Panc1 (cell line): ENCODE measurements around the gene PLK1. TPM values are rescaled to one million over a fixed set of nuclear protein-coding genes. Genes with fewer than 3 reads are reported as not detected.

ENCODE experiments used
- ATAC-seq: fragments of 200-7000 bp; cut with Tn5 transposase; 2 replicates; pipeline ENCODE4 v1.9.1; 2020; ENCODE audit warnings: mild to moderate bottlenecking, moderate library complexity
- BruUV-seq: library from RNA; stranded (reverse); fragments of 400-500 nt; replicated peaks from 2 replicates; lab custom pipeline; 2021; lab: Mats Ljungman, UMichigan
- CTCF ChIA-PET: fragments of 300-600 bp; sonication (Branson Sonifier 250); formaldehyde crosslinking; loops from one replicate; lab custom pipeline; 2022; ENCODE audit warnings: antibody characterized with exemption; lab: Charles Lee
- POLR2A ChIA-PET: fragments of 300-600 bp; sonication (Branson Sonifier 250); formaldehyde crosslinking; loops from one replicate; lab custom pipeline; 2022; ENCODE audit warnings: antibody characterized with exemption; lab: Charles Lee
- DNase-seq: peaks from one replicate; pipeline ENCODE4 v3.0.0-alpha.2; 2010; ENCODE audit warnings: low read depth, low spot score
- H3K27ac ChIP-seq: 2 replicates; pipeline ENCODE4 v1.5.1; 2011; ENCODE audit warnings: mild to moderate bottlenecking, low read length, inconsistent platforms
- H3K27me3 ChIP-seq: fragments of 200-500 bp; sonication (Bioruptor generic); 2 replicates; pipeline ENCODE4 v1.6.0; 2014; ENCODE audit warnings: low read length, inconsistent platforms; ENCODE audit not compliant: control insufficient read depth, insufficient read depth
- H3K36me3 ChIP-seq: fragments of 200-500 bp; sonication (Bioruptor generic); 2 replicates; pipeline ENCODE4 v1.5.1; 2014; ENCODE audit warnings: inconsistent platforms, mild to moderate bottlenecking, low read length, moderate library complexity; ENCODE audit not compliant: control insufficient read depth, insufficient read depth
- H3K4me1 ChIP-seq: 2 replicates; pipeline ENCODE4 v1.5.1; 2011; ENCODE audit warnings: inconsistent platforms, mild to moderate bottlenecking, low read length, moderate library complexity; ENCODE audit not compliant: control insufficient read depth, insufficient read depth
- H3K4me3 ChIP-seq, 2 experiments: 2 replicates each; pipeline ENCODE4 v1.5.1; 2011 to 2012; ENCODE audit warnings: low read depth in 2 of 2, low read length in 2 of 2, mild to moderate bottlenecking in 2 of 2, inconsistent platforms in 1 of 2, moderate library complexity in 1 of 2
- H3K9me3 ChIP-seq: fragments of 200-500 bp; sonication (Bioruptor generic); 2 replicates; pipeline ENCODE4 v1.5.1; 2014; ENCODE audit warnings: low read depth, mild to moderate bottlenecking, inconsistent platforms, low read length, moderate library complexity; ENCODE audit not compliant: control insufficient read depth, insufficient read depth
- POLR2AphosphoS5 ChIP-seq: IDR thresholded peaks from 2 replicates; pipeline ENCODE4 v1.6.1; 2012; ENCODE audit warnings: mild to moderate bottlenecking, low read depth, low read length, moderate library complexity
- SIN3A ChIP-seq: IDR thresholded peaks from 2 replicates; pipeline ENCODE4 v1.6.1; 2012; ENCODE audit warnings: low read depth, mild to moderate bottlenecking, low read length, moderate library complexity, borderline replicate concordance; ENCODE audit not compliant: insufficient read depth
- TCF7L2 ChIP-seq: IDR thresholded peaks from 2 replicates; pipeline ENCODE4 v1.6.1; 2011; ENCODE audit warnings: mild to moderate bottlenecking, low read depth, low read length, inconsistent platforms
- in situ Hi-C: cut with HindIII; loops from 2 replicates; pipeline ENCODE4 v1.10.0; 2016; ENCODE audit warnings: low sequenced_read_pairs, low pct_unique_long_range_greater_than_20kb
- intact Hi-C: fragments of 100-400 bp; cut with micrococcal nuclease; formaldehyde crosslinking; loops from one replicate; pipeline ENCODE4 v1.10.0; 2022; ENCODE audit not compliant: unreplicated experiment
- total RNA-seq: library from RNA; stranded (reverse); gene quantifications from one replicate; pipeline ENCODE4 v1.2.1, GENCODE V29; 2021; ENCODE audit not compliant: unreplicated experiment
- TF ChIP-seq, protein P1 (sequence below): fragments of 450-650 bp; IDR thresholded peaks from 2 replicates; pipeline ENCODE4 v1.5.1; 2017; ENCODE audit warnings: mild to moderate bottlenecking
- TF ChIP-seq, protein P2 (sequence below), 2 experiments: IDR thresholded peaks; 2 replicates each; pipeline ENCODE4 v1.6.1; 2011 to 2012; ENCODE audit warnings: low read depth in 2 of 2, control low read depth in 1 of 2, low read length in 1 of 2, mild to moderate bottlenecking in 1 of 2, moderate library complexity in 1 of 2; ENCODE audit not compliant: insufficient read depth in 1 of 2

The PLK1 gene
- total RNA-seq, 1 experiment from 2014 or later: 94.8 TPM

DNA sequence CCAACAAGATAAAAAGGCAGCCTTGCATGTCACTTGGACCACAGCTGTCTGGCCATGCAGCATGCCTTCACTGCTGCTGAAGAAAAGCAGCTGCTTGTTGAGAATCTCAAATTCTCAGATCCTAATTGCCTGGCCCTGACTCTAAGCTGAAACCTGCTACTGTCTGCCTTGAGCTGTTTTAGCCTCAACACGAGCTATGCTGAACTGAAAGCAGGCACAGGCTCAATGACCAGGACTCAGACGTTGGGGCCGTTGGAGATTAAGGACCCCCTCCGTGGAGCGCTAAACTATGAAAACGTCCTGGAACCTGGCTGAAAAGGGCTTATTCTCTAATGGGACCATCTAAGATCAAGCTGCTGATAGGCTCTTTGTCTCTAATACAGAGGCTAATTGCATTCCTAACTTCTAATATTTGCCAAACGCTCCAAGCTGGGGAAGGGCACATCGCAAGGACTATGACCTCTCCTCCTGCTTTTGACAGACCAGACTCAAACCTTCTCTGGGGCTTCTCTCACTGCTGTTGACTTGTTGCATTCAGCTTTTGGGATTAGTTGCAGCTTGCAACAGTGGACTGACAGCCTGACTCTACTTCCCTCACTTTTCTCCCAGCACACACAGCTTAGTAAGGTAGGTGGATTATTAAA, 4.6 kb upstream of the PLK1 start:
- H3K9me3 ChIP-seq: no peaks in the 10 kb centered on the region
- no peak overlapping the region for H3K4me3 ChIP-seq
- ChIA-PET POLR2A (no interaction called here), CTCF (no interaction called here)
- no peaks in the 10 kb centered on the region for H3K27me3 ChIP-seq
- ATAC-seq: no peak
- DNase-seq: no peak
- H3K4me1 ChIP-seq: peaks cover 14% of the 10 kb centered on the region
- H3K36me3 ChIP-seq: peaks cover under 1% of the 10 kb centered on the region; the same call in 1 of the 2 replicates
- no peak overlapping the region for H3K27ac ChIP-seq
- BruUV-seq: no TSS peak
- intact Hi-C loops (no loop called here), in situ Hi-C loops (no loop called here)
- no peak for TF ChIP-seq TCF7L2
- TF ChIP-seq SIN3A: no peak
- TF ChIP-seq, protein P1, sequence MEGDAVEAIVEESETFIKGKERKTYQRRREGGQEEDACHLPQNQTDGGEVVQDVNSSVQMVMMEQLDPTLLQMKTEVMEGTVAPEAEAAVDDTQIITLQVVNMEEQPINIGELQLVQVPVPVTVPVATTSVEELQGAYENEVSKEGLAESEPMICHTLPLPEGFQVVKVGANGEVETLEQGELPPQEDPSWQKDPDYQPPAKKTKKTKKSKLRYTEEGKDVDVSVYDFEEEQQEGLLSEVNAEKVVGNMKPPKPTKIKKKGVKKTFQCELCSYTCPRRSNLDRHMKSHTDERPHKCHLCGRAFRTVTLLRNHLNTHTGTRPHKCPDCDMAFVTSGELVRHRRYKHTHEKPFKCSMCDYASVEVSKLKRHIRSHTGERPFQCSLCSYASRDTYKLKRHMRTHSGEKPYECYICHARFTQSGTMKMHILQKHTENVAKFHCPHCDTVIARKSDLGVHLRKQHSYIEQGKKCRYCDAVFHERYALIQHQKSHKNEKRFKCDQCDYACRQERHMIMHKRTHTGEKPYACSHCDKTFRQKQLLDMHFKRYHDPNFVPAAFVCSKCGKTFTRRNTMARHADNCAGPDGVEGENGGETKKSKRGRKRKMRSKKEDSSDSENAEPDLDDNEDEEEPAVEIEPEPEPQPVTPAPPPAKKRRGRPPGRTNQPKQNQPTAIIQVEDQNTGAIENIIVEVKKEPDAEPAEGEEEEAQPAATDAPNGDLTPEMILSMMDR: no peak
- TF ChIP-seq POLR2AphosphoS5: no peak
- TF ChIP-seq, protein P2, sequence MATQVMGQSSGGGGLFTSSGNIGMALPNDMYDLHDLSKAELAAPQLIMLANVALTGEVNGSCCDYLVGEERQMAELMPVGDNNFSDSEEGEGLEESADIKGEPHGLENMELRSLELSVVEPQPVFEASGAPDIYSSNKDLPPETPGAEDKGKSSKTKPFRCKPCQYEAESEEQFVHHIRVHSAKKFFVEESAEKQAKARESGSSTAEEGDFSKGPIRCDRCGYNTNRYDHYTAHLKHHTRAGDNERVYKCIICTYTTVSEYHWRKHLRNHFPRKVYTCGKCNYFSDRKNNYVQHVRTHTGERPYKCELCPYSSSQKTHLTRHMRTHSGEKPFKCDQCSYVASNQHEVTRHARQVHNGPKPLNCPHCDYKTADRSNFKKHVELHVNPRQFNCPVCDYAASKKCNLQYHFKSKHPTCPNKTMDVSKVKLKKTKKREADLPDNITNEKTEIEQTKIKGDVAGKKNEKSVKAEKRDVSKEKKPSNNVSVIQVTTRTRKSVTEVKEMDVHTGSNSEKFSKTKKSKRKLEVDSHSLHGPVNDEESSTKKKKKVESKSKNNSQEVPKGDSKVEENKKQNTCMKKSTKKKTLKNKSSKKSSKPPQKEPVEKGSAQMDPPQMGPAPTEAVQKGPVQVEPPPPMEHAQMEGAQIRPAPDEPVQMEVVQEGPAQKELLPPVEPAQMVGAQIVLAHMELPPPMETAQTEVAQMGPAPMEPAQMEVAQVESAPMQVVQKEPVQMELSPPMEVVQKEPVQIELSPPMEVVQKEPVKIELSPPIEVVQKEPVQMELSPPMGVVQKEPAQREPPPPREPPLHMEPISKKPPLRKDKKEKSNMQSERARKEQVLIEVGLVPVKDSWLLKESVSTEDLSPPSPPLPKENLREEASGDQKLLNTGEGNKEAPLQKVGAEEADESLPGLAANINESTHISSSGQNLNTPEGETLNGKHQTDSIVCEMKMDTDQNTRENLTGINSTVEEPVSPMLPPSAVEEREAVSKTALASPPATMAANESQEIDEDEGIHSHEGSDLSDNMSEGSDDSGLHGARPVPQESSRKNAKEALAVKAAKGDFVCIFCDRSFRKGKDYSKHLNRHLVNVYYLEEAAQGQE (IDR thresholded peaks at IDR 0.05; ENCODE audit: insufficient read depth in 1 of 2, low read depth in 2 of 2, low read length in 1 of 2): no peak

DNA sequence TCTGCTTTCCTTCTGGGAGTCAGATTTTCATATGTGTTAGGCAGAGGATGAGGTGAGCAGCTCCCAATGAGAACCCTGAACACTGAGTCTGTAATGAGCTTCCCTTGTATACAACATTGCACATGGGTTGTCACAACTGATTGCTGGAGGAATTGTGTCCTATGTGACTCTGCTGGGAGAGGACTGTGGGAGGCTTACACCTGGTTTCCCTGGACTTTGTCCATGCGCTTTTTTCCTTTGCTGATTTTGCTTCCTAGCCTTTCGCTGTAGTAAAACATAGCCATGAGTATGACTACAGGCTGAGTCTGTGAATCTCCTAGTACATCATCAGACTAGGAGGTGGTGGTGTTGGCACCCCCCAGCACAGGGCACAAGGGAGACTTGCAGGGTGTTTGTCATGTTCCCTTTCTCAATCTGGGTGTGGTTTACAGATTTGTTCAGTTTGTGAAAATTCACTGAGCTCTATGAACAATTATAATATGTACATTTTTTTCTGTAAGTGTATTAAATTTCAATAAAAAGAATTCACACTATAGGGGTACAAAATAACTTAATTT, 1.7 kb upstream of the PLK1 start:
- H3K4me1 ChIP-seq: peaks cover 29% of the 10 kb centered on the region
- peak overlapping the region; percentile 95; the same call in 1 of the 2 replicates for H3K27ac ChIP-seq
- ATAC-seq: no peak
- H3K4me3 ChIP-seq: no peak overlapping the region
- H3K36me3 ChIP-seq: peaks cover 15% of the 10 kb centered on the region
- H3K27me3 ChIP-seq: no peaks in the 10 kb centered on the region
- no TSS peak for BruUV-seq
- TF ChIP-seq TCF7L2: no peak
- TF ChIP-seq, protein P2 (IDR thresholded peaks at IDR 0.05; ENCODE audit: insufficient read depth in 1 of 2, low read depth in 2 of 2, low read length in 1 of 2): no peak
- no peak for TF ChIP-seq POLR2AphosphoS5
- no peak for TF ChIP-seq SIN3A
- TF ChIP-seq, protein P1: no peak
- intact Hi-C loops (no loop called here), in situ Hi-C loops (no loop called here)
- no peaks in the 10 kb centered on the region for H3K9me3 ChIP-seq
- ChIA-PET CTCF (no interaction called here), POLR2A (no interaction called here)
- no peak for DNase-seq
